GM18505 (cell line): Measurements from ENCODE around the gene SUPT4H1.
"Not testable (repeated sequence)": the region's sequence is repeated elsewhere in the genome, so short reads cannot be mapped to it uniquely, and the experiment has no call there.

Experiments
- ATAC-seq: cut with Tn5 transposase; IDR thresholded peaks from one replicate; pipeline ENCODE4 v1.9.1; 2021; ENCODE audit not compliant: unreplicated experiment
- POLR2A ChIP-seq: IDR thresholded peaks from 4 replicates; pipeline ENCODE4 v1.6.1; 2011; ENCODE audit warnings: borderline replicate concordance; ENCODE audit not compliant: insufficient read depth, insufficient read length; ENCODE audit errors: extremely low read depth

SUPT4H1 gene

DNA sequence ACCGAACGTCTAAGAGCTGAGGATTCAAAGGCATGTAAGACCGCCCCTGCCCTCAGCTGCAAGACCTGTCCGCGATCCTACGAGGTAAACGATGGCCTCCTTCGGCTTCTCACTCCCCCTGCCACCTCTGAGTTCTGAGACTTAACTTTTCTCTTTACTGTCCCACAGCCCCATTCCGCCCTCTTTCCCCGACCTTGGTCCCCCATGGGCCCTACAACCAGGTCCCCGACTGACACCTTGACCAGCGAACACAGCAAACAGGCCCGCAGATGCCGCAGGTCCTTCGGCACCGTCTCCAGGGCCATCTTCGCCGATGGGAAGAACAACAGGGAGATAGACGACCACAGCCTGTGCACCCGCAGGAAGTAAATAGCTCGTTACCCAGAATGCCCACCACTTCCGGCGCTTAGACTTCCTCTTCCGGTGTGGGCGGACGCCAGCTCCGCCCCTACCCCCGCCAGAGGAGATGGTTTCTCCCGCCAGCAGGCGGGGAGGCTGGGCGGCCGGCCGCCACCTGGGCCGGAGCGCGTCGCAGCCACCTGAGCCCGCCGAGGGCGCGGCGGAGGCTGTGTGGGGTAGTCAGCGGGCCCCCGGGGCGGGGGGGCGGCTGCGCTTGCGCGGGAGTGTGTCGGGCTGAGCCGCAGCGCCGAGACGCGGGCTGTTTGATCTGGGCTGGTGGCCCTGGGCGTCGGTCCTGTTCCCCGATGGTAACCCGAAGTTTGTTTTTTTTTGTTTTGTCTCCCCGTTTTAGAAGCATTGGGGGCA lies at the start of gene SUPT4H1:
TSS of gene SUPT4H1 (minus strand) at position 371 of the 765 bp plus-strand sequence. CDS start at position 305, 66 bp downstream.
- TF ChIP-seq POLR2A: peak; percentile 97
- ATAC-seq: peak; percentile 93

GRCh38 chr17:58401287-58401686 lies 49.3 kb upstream of the SUPT4H1 start:
- no peak for TF ChIP-seq POLR2A
- ATAC-seq: no peak

DNA sequence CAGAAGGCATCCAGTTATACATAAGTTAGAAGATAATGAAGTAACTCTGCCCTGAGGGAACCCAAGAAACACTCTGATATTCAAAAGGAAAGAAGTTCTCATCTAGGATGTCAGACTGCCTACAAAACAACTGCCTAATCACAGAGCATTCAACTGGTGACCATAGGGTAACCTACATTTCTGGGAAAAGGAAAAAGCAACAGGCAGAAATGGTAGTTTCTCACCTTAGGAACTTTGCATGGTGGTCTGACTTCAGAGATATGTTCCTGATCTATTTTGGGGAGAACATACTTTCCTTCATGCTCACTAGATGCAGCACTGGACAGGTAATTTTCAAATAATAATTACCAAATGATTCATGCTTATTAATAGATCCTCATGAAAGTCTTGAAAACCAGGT lies 48.8 kb upstream of the SUPT4H1 start:
- no peak for TF ChIP-seq POLR2A

GRCh38 chr17:58399974-58400373 lies 48.0 kb upstream of the SUPT4H1 start:
- no peak for ATAC-seq
- no peak for TF ChIP-seq POLR2A

More for the DNA sequence above, 48.8 kb upstream of the SUPT4H1 start:
- ATAC-seq: no peak

- no peak for TF ChIP-seq POLR2A
- ATAC-seq: no peak
These were observed 46.7 kb upstream of the SUPT4H1 start for GRCh38 chr17:58398574-58399266.

- ATAC-seq: not testable (repeated sequence)
These were observed 45.4 kb upstream of the SUPT4H1 start for GRCh38 chr17:58397421-58397820.

- no peak for ATAC-seq
- no peak for TF ChIP-seq POLR2A
These were observed 44.2 kb upstream of the SUPT4H1 start for GRCh38 chr17:58396173-58396572.

- ATAC-seq: no peak
- no peak for TF ChIP-seq POLR2A
These were observed 42.7 kb upstream of the SUPT4H1 start for GRCh38 chr17:58394534-58395223.

GRCh38 chr17:58391302-58391984 lies 39.4 kb upstream of the SUPT4H1 start:
- TF ChIP-seq POLR2A: no peak
- ATAC-seq: no peak

GRCh38 chr17:58390884-58391283 lies 38.9 kb upstream of the SUPT4H1 start:
- no peak for TF ChIP-seq POLR2A
- no peak for ATAC-seq

GRCh38 chr17:58388302-58389190 lies 36.5 kb upstream of the SUPT4H1 start:
- TF ChIP-seq POLR2A: no peak

DNA sequence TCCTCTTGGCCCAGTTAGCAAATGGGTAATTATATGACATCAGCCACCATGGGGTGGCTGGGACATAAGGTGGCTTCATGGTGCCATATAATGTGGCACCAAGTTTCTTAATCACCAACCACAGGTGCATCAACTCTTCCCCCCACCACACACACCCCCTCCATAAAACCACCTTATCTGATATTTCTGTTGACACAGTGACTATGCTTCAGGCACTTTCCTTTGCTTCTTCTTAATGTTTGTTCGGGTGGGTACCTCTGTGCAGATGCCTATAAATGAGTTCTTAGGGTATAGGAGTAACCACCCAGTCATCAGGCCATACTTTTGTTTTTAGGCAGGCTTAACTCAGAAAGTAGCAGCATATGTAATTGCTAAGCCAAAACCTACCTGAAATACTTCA lies 35.8 kb upstream of the SUPT4H1 start:
- no peak for ATAC-seq
- no peak for TF ChIP-seq POLR2A

More at GRCh38 chr17:58388302-58389190, 36.5 kb upstream of the SUPT4H1 start:
- no peak for ATAC-seq
